GM21515 (cell line): ENCODE measurements around the gene RSPO3.
"Not testable (repeated sequence)": the region's sequence is repeated elsewhere in the genome, so short reads cannot be mapped to it uniquely, and the experiment has no call there.

Source experiments
- ATAC-seq: cut with Tn5 transposase; IDR thresholded peaks from one replicate; pipeline ENCODE4 v1.9.1; 2021; ENCODE audit not compliant: unreplicated experiment

Gene RSPO3

GRCh38 chr6:127201321-127201720, 82.8 kb downstream of the RSPO3 start:
- ATAC-seq = no peak

GRCh38 chr6:127202676-127203075, 84.2 kb downstream of the RSPO3 start:
- ATAC-seq = no peak

- no peak for ATAC-seq
Measured at GRCh38 chr6:127204281-127204680, 85.8 kb downstream of the RSPO3 start.

- no peak for ATAC-seq
Measured at GRCh38 chr6:127205036-127205435, 86.6 kb downstream of the RSPO3 start.

GRCh38 chr6:127206531-127207095, 88.1 kb downstream of the RSPO3 start:
- no peak for ATAC-seq

GRCh38 chr6:127207591-127208120, 89.2 kb downstream of the RSPO3 start:
- ATAC-seq = no peak

- no peak for ATAC-seq
Measured at GRCh38 chr6:127210725-127211124, 92.3 kb downstream of the RSPO3 start.

- no peak for ATAC-seq
Measured at GRCh38 chr6:127212376-127212775, 93.9 kb downstream of the RSPO3 start.

GRCh38 chr6:127214032-127214431, 95.6 kb downstream of the RSPO3 start:
- ATAC-seq = not testable (repeated sequence)

GRCh38 chr6:127214531-127214930, 96.1 kb downstream of the RSPO3 start:
- not testable (repeated sequence) for ATAC-seq

- ATAC-seq = no peak
Measured at GRCh38 chr6:127215931-127216330, 97.5 kb downstream of the RSPO3 start.

- ATAC-seq = no peak
Measured at GRCh38 chr6:127216810-127217789, 98.6 kb downstream of the RSPO3 start.

- ATAC-seq = no peak
Measured at GRCh38 chr6:127219869-127220268, 101.4 kb downstream of the RSPO3 start.

GRCh38 chr6:127221201-127221600, 102.7 kb downstream of the RSPO3 start:
- no peak for ATAC-seq

- ATAC-seq = no peak
Measured at GRCh38 chr6:127222418-127222817, 103.9 kb downstream of the RSPO3 start.

- no peak for ATAC-seq
Measured at GRCh38 chr6:127225497-127225896, 107.0 kb downstream of the RSPO3 start.

- not testable (repeated sequence) for ATAC-seq
Measured at GRCh38 chr6:127233819-127234218, 115.3 kb downstream of the RSPO3 start.

- ATAC-seq = no peak
Measured at GRCh38 chr6:127243501-127243900, 125.0 kb downstream of the RSPO3 start.
